Posterior cingulate gyrus (tissue), 11 donors: ENCODE measurements around the gene CDH5.

Source experiments
- DNase-seq, 10 donors: peaks; one replicate each; pipeline versions ENCODE4 v3.0.0 to v3.0.0-alpha.2; 2020 to 2021; ENCODE audit warnings: mixed read lengths in 3 of 10
- intact Hi-C: fragments of 100-400 bp; cut with DNase I; formaldehyde crosslinking; loops from one replicate; pipeline ENCODE4 v1.15.1; 2023

CDH5 gene

GRCh38 chr16:66372078-66372897 lies 5.8 kb downstream of the CDH5 start:
- peak in 1 of 10 donors; percentile 54 for DNase-seq

GRCh38 chr16:66372898-66373155 lies 6.3 kb downstream of the CDH5 start:
- intact Hi-C loops: no loop called here

More at GRCh38 chr16:66372078-66372897, 5.8 kb downstream of the CDH5 start:
- intact Hi-C loops: no loop called here

GRCh38 chr16:66373667-66374066 lies 7.2 kb downstream of the CDH5 start:
- no peak for DNase-seq
- intact Hi-C loops: no loop called here

More at GRCh38 chr16:66372898-66373155, 6.3 kb downstream of the CDH5 start:
- peak in 2 of 10 donors; percentile 61 to 67 for DNase-seq

GRCh38 chr16:66374176-66374575 lies 7.7 kb downstream of the CDH5 start:
- DNase-seq: peak in 2 of 10 donors; percentile 55 to 70
- intact Hi-C loops: no loop called here

GRCh38 chr16:66375451-66375850 lies 9.0 kb downstream of the CDH5 start:
- DNase-seq: peak in 1 of 10 donors; percentile 12
- intact Hi-C loops: no loop called here

GRCh38 chr16:66376114-66376513 lies 9.6 kb downstream of the CDH5 start:
- intact Hi-C loops: no loop called here
- peak in 1 of 10 donors; percentile 0 for DNase-seq

GRCh38 chr16:66376577-66377305 lies 10.2 kb downstream of the CDH5 start:
- DNase-seq: peak in 1 of 10 donors; percentile 12
- intact Hi-C loops: no loop called here

- intact Hi-C loops: no loop called here
- DNase-seq: peak in 1 of 10 donors; percentile 10
These were observed 10.8 kb downstream of the CDH5 start for GRCh38 chr16:66377324-66377723.

- DNase-seq: peak in 2 of 10 donors; percentile 62 to 63
These were observed 12.5 kb downstream of the CDH5 start for GRCh38 chr16:66378741-66379570.

GRCh38 chr16:66379571-66379941 lies 13.1 kb downstream of the CDH5 start:
- DNase-seq: peak in 1 of 10 donors; percentile 33
- intact Hi-C loops: no loop called here

More at GRCh38 chr16:66378741-66379570, 12.5 kb downstream of the CDH5 start:
- intact Hi-C loops: no loop called here

GRCh38 chr16:66380421-66380820 lies 13.9 kb downstream of the CDH5 start:
- intact Hi-C loops: no loop called here
- peak in 1 of 10 donors; percentile 6 for DNase-seq

GRCh38 chr16:66381585-66382170 lies 15.2 kb downstream of the CDH5 start:
- intact Hi-C loops: no loop called here

GRCh38 chr16:66382171-66382965 lies 15.9 kb downstream of the CDH5 start:
- DNase-seq: peak in 2 of 10 donors; percentile 28 to 51

More at GRCh38 chr16:66381585-66382170, 15.2 kb downstream of the CDH5 start:
- peak in 2 of 10 donors; percentile 17 to 35 for DNase-seq

GRCh38 chr16:66382966-66383299 lies 16.4 kb downstream of the CDH5 start:
- intact Hi-C loops: no loop called here
- no peak for DNase-seq

More at GRCh38 chr16:66382171-66382965, 15.9 kb downstream of the CDH5 start:
- intact Hi-C loops: no loop called here

- peak in 2 of 10 donors; percentile 53 to 61 for DNase-seq
- intact Hi-C loops: no loop called here
These were observed 17.1 kb downstream of the CDH5 start for GRCh38 chr16:66383551-66383950.

- intact Hi-C loops: no loop called here
- no peak for DNase-seq
These were observed 18.9 kb downstream of the CDH5 start for GRCh38 chr16:66385415-66385814.

GRCh38 chr16:66386629-66387622 lies 20.4 kb downstream of the CDH5 start:
- intact Hi-C loops: no loop called here
- peak in 1 of 10 donors; percentile 59 for DNase-seq

- DNase-seq: peak in 1 of 10 donors; percentile 23
- intact Hi-C loops: no loop called here
These were observed 21.4 kb downstream of the CDH5 start for GRCh38 chr16:66387817-66388332.
